ENCODE measurements around the gene AKAP13. TPM values are rescaled to one million over a fixed set of nuclear protein-coding genes. Genes with fewer than 3 reads are reported as not detected.

Gene AKAP13
- total RNA-seq, 2 experiments from 2014 or later: 282 to 304 TPM

DNA sequence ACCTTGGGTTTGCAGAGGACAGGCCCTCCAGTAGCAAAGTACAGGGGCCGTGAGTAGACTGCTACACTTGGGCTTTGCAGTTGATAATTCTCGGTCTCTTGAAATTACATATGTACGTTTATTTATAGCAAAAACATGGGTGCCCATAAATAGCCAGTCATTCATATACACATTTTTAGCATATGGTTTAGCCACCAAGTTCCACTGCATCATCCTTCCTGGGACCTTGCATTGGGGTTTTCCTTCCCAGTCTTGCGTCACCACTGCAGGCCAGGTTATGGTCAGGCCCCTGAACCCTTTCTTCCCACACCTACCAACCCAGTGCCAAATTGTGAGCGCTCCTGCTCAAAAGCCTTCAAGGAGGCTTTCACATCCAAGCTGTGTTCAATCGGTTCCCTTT is 401.7 kb downstream of the AKAP13 start:
- H3K27ac Mint-ChIP-seq: no peak overlapping the region
- no peaks in the 10 kb centered on the region for H3K27me3 Mint-ChIP-seq
- no peaks in the 10 kb centered on the region for H3K27me3 ChIP-seq (ENCODE audit: control insufficient read depth in 1 of 2, insufficient read depth in 2 of 2, low read length in 2 of 2)
- peaks cover 42% of the 10 kb centered on the region for H3K4me1 ChIP-seq (ENCODE audit: insufficient read depth, low read length)
- POLR2A ChIA-PET: interaction anchor here (1.0 kb wide), 1 partner anchor 11 kb away, joined by 3 read pairs; no protein-coding TSS in a partner anchor
- ATAC-seq (ENCODE audit: poor library complexity): no peak
- TF ChIP-seq, protein P1, sequence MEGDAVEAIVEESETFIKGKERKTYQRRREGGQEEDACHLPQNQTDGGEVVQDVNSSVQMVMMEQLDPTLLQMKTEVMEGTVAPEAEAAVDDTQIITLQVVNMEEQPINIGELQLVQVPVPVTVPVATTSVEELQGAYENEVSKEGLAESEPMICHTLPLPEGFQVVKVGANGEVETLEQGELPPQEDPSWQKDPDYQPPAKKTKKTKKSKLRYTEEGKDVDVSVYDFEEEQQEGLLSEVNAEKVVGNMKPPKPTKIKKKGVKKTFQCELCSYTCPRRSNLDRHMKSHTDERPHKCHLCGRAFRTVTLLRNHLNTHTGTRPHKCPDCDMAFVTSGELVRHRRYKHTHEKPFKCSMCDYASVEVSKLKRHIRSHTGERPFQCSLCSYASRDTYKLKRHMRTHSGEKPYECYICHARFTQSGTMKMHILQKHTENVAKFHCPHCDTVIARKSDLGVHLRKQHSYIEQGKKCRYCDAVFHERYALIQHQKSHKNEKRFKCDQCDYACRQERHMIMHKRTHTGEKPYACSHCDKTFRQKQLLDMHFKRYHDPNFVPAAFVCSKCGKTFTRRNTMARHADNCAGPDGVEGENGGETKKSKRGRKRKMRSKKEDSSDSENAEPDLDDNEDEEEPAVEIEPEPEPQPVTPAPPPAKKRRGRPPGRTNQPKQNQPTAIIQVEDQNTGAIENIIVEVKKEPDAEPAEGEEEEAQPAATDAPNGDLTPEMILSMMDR (IDR thresholded peaks at IDR 0.05): no peak
- no peaks in the 10 kb centered on the region for H3K9me3 Mint-ChIP-seq
- H3K4me3 Mint-ChIP-seq: no peak overlapping the region
- no peak overlapping the region for H3K4me3 ChIP-seq (ENCODE audit: low read length)
- no peaks in the 10 kb centered on the region for H3K36me3 Mint-ChIP-seq (ENCODE audit: low read depth)
- CTCF ChIA-PET: no interaction called here
- no peak for DNase-seq
- H3K4me1 Mint-ChIP-seq (ENCODE audit: low read depth): peaks cover 71% of the 10 kb centered on the region
- H3K27ac ChIP-seq (ENCODE audit: low read depth in 1 of 2, low read length in 2 of 2): no peak overlapping the region
- intact Hi-C loops (cut with DNase I, micrococcal nuclease): no loop called here
- H3K36me3 ChIP-seq (ENCODE audit: insufficient read depth, low read length): no peaks in the 10 kb centered on the region
- no peaks in the 10 kb centered on the region for H3K9me3 ChIP-seq (ENCODE audit: control insufficient read depth in 1 of 2, insufficient read depth in 1 of 2, low read length in 2 of 2)

DNA sequence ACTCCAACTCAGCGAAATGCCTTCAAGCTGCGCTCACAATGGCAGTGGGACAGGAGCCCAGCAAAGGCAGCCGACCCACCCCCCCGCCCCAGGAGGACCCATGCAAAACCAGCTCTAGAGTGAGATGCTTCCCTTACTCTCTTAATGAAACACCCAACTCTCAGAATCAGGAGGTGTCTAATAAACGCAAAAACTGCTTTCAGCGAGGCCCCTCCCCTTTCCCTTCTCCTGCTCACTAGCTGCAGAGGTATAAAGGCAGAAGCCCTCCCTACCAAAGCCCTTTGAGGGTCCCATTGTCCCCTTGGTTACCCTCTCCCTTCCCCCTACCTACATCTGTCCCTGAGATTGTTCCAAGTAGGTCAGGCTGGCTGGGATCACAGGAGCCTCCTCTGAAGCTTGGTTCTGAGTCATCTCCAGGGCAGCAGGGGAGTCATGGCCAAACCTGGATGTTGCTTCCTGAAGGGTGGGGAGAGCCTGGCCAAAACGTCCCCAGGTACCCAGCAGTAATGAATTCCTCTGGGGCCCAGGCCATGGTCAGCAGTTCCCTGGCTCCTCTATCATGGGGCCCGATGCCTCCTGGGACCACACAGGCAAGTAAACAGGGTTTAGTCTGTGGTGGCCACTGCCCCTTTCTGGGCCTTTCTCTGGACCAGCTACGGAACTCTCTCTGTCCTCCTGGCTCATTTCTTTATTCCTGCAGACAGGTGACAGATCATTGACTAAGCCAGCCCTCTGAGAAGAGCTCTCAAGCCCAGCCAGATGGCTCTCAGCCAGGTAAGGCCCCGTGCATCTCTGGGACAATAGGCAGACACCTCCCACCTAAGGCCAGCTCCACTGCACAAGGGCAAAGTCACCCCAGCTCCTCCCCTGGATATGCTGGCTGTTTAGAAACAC is 405.7 kb downstream of the AKAP13 start:
- H3K4me3 Mint-ChIP-seq: peak overlapping the region; percentile 85
- H3K36me3 Mint-ChIP-seq (ENCODE audit: low read depth): no peaks in the 10 kb centered on the region
- ChIA-PET POLR2A (interaction anchor here (0.6 to 2.9 kb wide), 4 partner anchors 8 to 97 kb away, joined by 3 to 20 read pairs (median 3); partner anchors contain the start of gene KLHL25), CTCF (interaction anchor here (1.3 kb wide), 1 partner anchor 55 kb away, joined by 3 read pairs; no protein-coding TSS in a partner anchor)
- H3K27me3 Mint-ChIP-seq: no peaks in the 10 kb centered on the region
- peaks cover 64% of the 10 kb centered on the region for H3K4me1 Mint-ChIP-seq (ENCODE audit: low read depth)
- ATAC-seq (ENCODE audit: poor library complexity) (no peak), DNase-seq (peak in 1 of 14 experiments; percentile 38)
- intact Hi-C loops (cut with DNase I, micrococcal nuclease): loop anchor here (1.0 to 2.0 kb wide), 2 partner anchors 7 to 15 kb away; no protein-coding TSS in a partner anchor
- H3K27ac Mint-ChIP-seq: peak overlapping the region; percentile 96
- TF ChIP-seq, protein P1 (IDR thresholded peaks at IDR 0.05): no peak
- H3K27ac ChIP-seq (ENCODE audit: low read depth in 1 of 2, low read length in 2 of 2): peak overlapping the region; percentile 45 to 47
- peaks cover 41% of the 10 kb centered on the region for H3K4me1 ChIP-seq (ENCODE audit: insufficient read depth, low read length)
- H3K9me3 Mint-ChIP-seq: no peaks in the 10 kb centered on the region
- H3K4me3 ChIP-seq (ENCODE audit: low read length): peak overlapping the region; percentile 28
- H3K27me3 ChIP-seq (ENCODE audit: control insufficient read depth in 1 of 2, insufficient read depth in 2 of 2, low read length in 2 of 2): no peaks in the 10 kb centered on the region
- H3K9me3 ChIP-seq (ENCODE audit: control insufficient read depth in 1 of 2, insufficient read depth in 1 of 2, low read length in 2 of 2): no peaks in the 10 kb centered on the region
- no peaks in the 10 kb centered on the region for H3K36me3 ChIP-seq (ENCODE audit: insufficient read depth, low read length)

DNA sequence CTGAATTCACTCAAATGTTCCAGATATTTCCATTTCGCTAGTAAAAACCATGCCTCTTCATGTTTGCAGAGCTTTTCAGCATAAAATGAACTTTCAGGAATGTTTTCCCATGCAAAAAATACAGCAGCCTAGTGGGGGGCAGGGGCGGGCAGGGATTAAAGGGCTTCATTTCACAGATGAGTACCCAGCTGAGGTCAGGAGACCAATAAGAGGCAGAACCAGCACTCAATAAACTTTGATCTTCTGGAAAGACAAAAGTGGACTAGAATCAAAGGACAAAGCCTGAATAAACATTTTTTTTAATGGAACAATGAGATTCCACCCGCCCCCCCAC is 406.3 kb downstream of the AKAP13 start:
- Histone ChIP-seq H3K4me1 (ENCODE audit: insufficient read depth, low read length) (peaks cover 45% of the 10 kb centered on the region), H3K27ac (ENCODE audit: low read depth in 1 of 2, low read length in 2 of 2) (peak overlapping the region in 1 of 2 donors; percentile 45), H3K9me3 (ENCODE audit: control insufficient read depth in 1 of 2, insufficient read depth in 1 of 2, low read length in 2 of 2) (no peaks in the 10 kb centered on the region), H3K27me3 (ENCODE audit: control insufficient read depth in 1 of 2, insufficient read depth in 2 of 2, low read length in 2 of 2) (no peaks in the 10 kb centered on the region), H3K4me3 (ENCODE audit: low read length) (no peak overlapping the region), H3K36me3 (ENCODE audit: insufficient read depth, low read length) (no peaks in the 10 kb centered on the region)
- Mint-ChIP-seq H3K9me3 (no peaks in the 10 kb centered on the region), H3K4me3 (no peak overlapping the region), H3K27me3 (no peaks in the 10 kb centered on the region), H3K4me1 (ENCODE audit: low read depth) (peaks cover 70% of the 10 kb centered on the region), H3K36me3 (ENCODE audit: low read depth) (no peaks in the 10 kb centered on the region), H3K27ac (peak overlapping the region; percentile 96)
- intact Hi-C loops (cut with DNase I, micrococcal nuclease): loop anchor here in 1 of 2 experiments (2.0 kb wide), 1 partner anchor 14 kb away; no protein-coding TSS in a partner anchor
- TF ChIP-seq, protein P1 (IDR thresholded peaks at IDR 0.05): no peak
- POLR2A ChIA-PET: interaction anchor here (2.9 kb wide), 1 partner anchor 7 kb away, joined by 20 read pairs; the partner anchor contains the start of gene KLHL25
- no peak for ATAC-seq (ENCODE audit: poor library complexity)
- no peak for DNase-seq
- CTCF ChIA-PET: no interaction called here
